KOPT-K1 (cell line): Measurements from ENCODE around the gene SPACA6.
"Not testable (repeated sequence)": the region's sequence is repeated elsewhere in the genome, so short reads cannot be mapped to it uniquely, and the experiment has no call there.

ENCODE experiments used
- H3K27ac ChIP-seq: fragments of 200-600 bp; sonication (generic); 2 replicates; pipeline ENCODE4 v1.5.1; 2016; ENCODE audit warnings: antibody characterized with exemption, mild to moderate bottlenecking, low read depth, low read length; ENCODE audit not compliant: poor library complexity, severe bottlenecking
- H3K36me3 ChIP-seq: fragments of 200-600 bp; sonication (generic); 2 replicates; pipeline ENCODE4 v1.5.1; 2017; ENCODE audit warnings: antibody characterized with exemption, mild to moderate bottlenecking, low read length, moderate library complexity; ENCODE audit not compliant: insufficient read depth
- H3K9me3 ChIP-seq: fragments of 200-600 bp; sonication (generic); 2 replicates; pipeline ENCODE4 v1.5.1; 2017; ENCODE audit warnings: antibody characterized with exemption, low read length, mild to moderate bottlenecking; ENCODE audit not compliant: insufficient read depth, poor library complexity, severe bottlenecking

Gene SPACA6

DNA sequence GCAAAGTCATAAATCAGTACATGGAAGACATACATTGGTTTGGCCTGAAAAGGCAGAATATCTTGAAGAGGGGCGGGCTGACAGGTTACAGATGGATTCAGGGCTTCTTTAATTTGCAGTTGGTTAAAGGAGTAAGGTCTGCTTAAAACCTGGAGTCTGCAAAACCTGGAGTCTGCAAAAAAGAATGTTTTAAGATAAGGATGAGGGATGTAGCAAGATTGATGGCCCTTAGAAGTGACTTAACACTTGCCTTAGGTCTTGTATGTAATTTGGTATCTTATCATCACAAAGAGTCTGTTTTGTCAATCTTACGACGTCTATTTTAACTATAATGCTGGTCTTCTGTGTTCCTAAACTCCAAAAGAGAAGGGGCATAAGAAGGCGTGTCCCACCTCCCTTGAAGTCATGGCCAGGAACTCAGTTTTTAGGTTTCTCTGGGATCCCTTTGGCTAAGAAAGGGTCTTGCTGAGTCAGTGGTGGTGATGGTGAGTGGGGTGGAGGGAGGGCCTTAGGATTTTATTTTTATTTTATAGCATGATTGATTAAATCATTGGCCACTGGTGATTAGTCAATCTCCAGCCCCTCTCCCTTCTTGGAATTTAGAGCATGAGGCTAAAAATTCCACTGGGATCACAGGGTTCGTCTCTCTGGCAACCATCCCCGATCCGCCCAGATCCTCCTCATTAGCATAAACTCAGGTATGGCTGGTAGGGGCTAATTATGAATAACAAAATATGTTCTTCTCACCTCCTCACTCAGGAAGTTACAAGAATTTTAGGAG is 40.8 kb downstream of the SPACA6 start:
- H3K36me3 ChIP-seq = no peaks in the 10 kb centered on the region
- no peak overlapping the region for H3K27ac ChIP-seq
- peaks cover 29% of the 10 kb centered on the region for H3K9me3 ChIP-seq

GRCh38 chr19:51735759-51736449 is 42.8 kb downstream of the SPACA6 start:
- no peak overlapping the region for H3K27ac ChIP-seq
- peaks cover 19% of the 10 kb centered on the region for H3K9me3 ChIP-seq

DNA sequence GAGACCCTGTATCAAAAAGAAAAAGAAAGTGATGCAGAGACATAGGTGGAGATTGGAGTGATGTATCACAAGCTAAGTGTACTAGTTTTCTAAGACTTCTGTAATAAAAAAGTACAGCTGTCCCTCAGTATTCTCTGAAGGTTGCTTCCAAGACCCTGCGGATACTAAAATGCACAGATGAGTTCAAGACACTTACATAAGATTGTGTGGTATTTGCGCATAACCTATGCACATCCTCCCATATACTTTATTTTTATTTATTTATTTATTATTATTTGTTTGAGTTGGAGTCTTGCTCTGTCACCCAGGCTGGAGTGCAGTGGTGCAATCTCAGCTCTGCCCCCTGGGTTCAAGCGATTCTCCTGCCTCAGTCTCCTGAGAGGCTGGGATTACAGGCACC is 44.3 kb downstream of the SPACA6 start:
- peaks cover 11% of the 10 kb centered on the region for H3K9me3 ChIP-seq

More at GRCh38 chr19:51735759-51736449, 42.8 kb downstream of the SPACA6 start:
- H3K36me3 ChIP-seq = no peaks in the 10 kb centered on the region

DNA sequence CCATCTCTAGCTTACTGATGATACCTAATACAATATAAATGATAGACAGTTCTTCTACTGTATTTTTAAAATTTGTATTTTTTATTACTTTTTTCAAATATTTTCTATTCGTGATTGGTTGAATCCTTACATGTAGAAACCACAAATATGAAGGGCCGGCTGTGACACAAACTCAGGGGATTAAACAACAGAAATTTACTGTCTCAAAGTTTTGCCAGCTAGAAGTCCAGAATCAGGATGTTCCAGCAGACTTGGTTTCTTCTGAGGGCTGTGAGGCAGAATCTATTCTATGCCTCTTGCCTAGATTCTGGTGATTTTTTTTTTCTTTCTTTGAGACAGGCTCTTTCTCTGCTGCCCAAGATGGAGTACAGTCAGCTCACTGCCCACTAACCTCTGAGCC is 44.8 kb downstream of the SPACA6 start:
- H3K27ac ChIP-seq = no peak overlapping the region
- H3K36me3 ChIP-seq = no peaks in the 10 kb centered on the region

More for the DNA sequence above, 44.3 kb downstream of the SPACA6 start:
- Histone ChIP-seq H3K36me3 (no peaks in the 10 kb centered on the region), H3K27ac (no peak overlapping the region)

GRCh38 chr19:51738523-51738922 is 45.4 kb downstream of the SPACA6 start:
- peaks cover 11% of the 10 kb centered on the region for H3K9me3 ChIP-seq
- not testable (repeated sequence) for H3K36me3 ChIP-seq, H3K27ac ChIP-seq

More for the DNA sequence above, 44.8 kb downstream of the SPACA6 start:
- peaks cover 11% of the 10 kb centered on the region for H3K9me3 ChIP-seq

DNA sequence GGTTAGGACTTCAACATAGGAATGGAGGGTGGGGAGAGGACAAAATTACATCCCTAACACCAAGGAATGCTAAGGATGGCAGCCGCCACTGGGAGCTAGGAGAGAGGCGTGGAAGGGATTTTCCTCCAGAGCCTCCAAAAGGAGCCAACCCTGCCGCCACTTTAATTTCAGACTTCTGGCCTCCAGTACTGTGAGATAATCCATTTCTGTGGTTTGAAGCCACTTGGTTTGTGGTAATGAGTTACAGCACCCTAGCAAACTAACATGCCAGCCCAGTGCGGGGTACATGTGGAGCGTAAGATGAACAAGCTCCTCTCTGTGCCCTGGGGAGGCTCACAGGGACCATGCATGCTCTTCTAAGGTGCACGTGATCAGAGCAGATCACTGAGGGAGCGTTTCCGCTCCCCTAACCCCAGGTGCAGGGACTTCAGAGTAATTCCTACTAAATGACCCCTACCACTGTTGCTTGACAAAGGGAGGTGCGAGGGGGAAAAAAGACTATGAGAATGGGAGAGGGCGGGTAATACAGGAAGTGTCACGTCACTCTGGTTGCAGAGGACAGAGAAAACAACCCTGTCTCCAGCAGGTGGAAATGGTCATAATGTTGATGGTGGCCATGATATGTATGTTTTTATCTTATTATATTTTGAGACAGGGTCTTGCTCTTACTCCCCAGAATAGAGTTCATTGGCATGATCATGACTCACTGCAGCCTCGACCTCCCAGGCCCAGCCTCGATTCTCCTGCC is 46.5 kb downstream of the SPACA6 start:
- peaks cover 11% of the 10 kb centered on the region for H3K9me3 ChIP-seq
- no peak overlapping the region for H3K27ac ChIP-seq
- no peaks in the 10 kb centered on the region for H3K36me3 ChIP-seq

- Histone ChIP-seq H3K9me3 (peaks cover 11% of the 10 kb centered on the region), H3K27ac (no peak overlapping the region), H3K36me3 (no peaks in the 10 kb centered on the region)
These were observed 47.2 kb downstream of the SPACA6 start for GRCh38 chr19:51740356-51740755.

- Histone ChIP-seq H3K9me3 (no peaks in the 10 kb centered on the region), H3K36me3 (no peaks in the 10 kb centered on the region), H3K27ac (no peak overlapping the region)
These were observed 49.7 kb downstream of the SPACA6 start for GRCh38 chr19:51742789-51743188.

DNA sequence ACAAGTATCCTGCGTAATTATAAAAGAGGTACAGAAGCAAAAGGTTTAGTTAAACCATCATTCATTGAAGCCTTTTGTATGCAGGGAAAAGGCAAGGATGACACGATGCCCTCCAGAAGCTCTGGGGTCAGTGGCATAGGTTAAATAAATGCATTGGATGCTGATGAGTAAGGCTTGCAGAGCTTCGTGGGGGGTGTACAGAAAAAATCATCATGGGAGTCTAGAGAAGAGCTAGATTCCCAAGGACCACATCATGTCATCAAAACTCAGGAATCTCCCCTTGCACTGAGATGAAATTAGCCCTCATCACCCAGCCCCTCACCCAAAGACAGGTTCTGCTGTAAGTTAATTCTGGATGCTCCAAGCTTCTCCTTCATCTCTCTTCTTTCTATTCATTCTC is 50.3 kb downstream of the SPACA6 start:
- Histone ChIP-seq H3K27ac (no peak overlapping the region), H3K36me3 (no peaks in the 10 kb centered on the region), H3K9me3 (no peaks in the 10 kb centered on the region)

DNA sequence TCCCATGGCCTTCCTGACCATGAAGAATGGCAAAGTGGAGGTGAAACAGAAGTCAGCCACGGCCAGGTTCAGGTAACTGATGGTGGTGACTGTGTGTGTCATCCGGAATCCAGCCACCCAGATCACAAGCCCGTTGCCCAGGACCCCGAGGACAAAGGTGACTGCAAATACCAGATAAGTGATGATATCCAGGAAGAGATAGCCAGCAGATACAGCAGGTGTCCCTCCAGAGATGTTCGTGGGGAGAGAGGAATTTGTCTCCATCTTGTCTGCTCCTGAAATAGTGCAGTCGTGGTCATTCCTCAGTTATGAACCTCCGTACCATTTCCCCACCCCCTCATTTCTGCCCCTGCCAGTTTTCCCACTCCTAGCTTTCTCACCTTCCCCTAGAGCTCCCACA is 53.6 kb downstream of the SPACA6 start:
- Histone ChIP-seq H3K27ac (no peak overlapping the region), H3K36me3 (no peaks in the 10 kb centered on the region), H3K9me3 (peaks cover 1% of the 10 kb centered on the region)

DNA sequence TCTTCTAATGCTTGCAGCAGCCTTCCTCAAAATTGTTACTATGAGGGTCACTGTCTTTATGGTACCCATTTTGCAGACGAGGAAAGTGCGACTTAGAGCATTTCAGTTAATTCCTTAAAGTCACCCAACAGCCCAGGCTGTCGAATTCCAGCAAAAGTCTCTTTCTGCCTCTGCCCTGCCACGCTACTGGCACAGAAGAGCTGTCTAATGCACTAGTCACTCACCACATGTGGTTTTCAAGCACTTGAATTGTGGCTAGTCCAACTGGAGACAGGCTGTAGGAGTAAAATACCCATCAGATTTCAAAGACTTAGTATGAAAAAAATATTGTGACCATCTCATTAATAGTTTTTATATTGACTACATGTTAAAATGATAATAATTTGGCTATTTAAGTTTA is 56.8 kb downstream of the SPACA6 start:
- Histone ChIP-seq H3K9me3 (peaks cover 3% of the 10 kb centered on the region), H3K36me3 (no peaks in the 10 kb centered on the region), H3K27ac (no peak overlapping the region)

DNA sequence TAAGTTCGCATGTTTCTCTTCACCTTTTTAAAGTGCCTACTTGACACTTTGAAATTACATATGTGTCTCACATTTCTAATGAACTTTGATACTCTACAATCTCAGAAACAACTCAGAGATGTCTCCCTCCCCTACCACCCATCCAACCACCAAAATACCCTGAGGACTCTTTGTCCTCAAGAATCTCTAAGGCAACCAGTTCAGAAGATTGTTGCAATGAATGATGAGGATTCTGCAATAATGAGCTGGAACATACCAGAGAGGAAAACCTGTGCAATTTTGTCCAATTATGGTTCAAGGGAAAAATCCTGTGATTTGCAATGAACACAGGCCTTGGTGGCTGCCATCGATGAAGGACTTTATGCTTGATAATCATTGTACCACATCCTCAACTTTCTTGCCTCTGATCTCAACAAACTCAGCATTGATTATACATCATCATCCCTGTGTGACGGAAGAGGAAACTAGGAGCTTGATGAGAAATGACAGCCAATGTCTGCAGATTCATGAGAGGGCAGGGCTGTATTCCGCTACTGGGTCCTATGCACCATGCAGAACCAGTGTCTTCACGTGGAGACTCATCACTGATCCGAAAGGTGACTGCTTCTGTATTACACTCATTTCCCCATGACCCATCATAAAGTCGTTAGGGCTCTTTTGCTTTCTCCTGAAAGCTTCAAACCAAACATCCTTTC is 57.4 kb downstream of the SPACA6 start:
- no peaks in the 10 kb centered on the region for H3K36me3 ChIP-seq
- H3K9me3 ChIP-seq = peaks cover 3% of the 10 kb centered on the region
- no peak overlapping the region for H3K27ac ChIP-seq

DNA sequence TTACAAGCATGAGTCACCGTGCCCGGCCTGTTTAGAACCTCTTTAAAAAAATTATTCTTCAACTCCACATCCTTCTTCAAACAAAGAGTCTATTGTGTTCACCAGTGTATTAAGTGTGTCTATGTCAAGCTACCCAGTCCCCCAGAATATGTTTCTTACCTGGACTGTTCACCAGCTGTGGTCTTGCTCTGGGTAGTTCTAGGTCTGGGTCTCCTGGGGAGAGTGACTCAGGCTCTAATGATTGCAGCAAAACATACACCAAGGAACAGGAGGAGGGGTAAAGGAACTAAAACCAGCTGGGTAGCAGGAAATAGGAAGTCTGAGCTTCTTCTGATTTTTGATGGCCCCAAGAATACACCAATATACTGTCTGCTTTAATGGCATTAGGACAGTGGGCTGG is 58.5 kb downstream of the SPACA6 start, which contains the start of gene FPR1:
FPR1 (minus strand) TSS at position 224 of the 400 bp plus-strand sequence. CDS start 4,884 bp downstream, outside the sequence.
- H3K36me3 ChIP-seq = no peaks in the 10 kb centered on the region
- peaks cover 8% of the 10 kb centered on the region for H3K9me3 ChIP-seq
- no peak within 1 kb of the TSS for H3K27ac ChIP-seq

- Histone ChIP-seq H3K27ac (no peak overlapping the region), H3K9me3 (peaks cover 8% of the 10 kb centered on the region), H3K36me3 (no peaks in the 10 kb centered on the region)
These were observed 61.0 kb downstream of the SPACA6 start for GRCh38 chr19:51754109-51754508.

DNA sequence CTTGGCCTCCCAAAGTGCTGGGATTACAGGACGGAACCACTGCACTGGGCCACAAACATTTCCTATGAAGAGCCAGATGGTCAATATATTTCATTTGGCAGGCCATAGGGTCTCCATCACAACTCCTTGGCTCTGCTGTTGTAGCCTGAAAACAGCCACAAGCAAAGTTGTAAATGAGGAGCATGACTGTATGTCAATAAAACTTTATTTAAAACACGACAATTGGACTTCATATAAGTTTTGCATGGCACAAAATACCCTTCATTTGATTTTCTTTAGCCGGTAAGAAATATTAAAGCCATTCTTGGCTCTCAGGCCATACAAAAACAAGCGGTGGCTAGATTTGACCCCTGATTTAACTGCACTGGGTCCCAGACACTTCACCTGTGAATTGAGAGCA is 61.6 kb downstream of the SPACA6 start:
- Histone ChIP-seq H3K36me3 (no peaks in the 10 kb centered on the region), H3K27ac (no peak overlapping the region)

More for the DNA sequence above, 61.6 kb downstream of the SPACA6 start:
- H3K9me3 ChIP-seq = peaks cover 8% of the 10 kb centered on the region
